Stimulated activated CD4-positive, alpha-beta T cell treated with anti-CD3 and anti-CD28 coated beads, Interleukin-1b, Interleukin-23, amount 100 ng/mL, for 4 hours (primary cell): ENCODE measurements around the gene STKLD1.
"Not testable (repeated sequence)": the region's sequence is repeated elsewhere in the genome, so short reads cannot be mapped to it uniquely, and the experiment has no call there.

Experiments used
- DNase-seq, 2 donors: peaks; one replicate each; pipeline ENCODE4 v3.0.0-alpha.2; 2020; ENCODE audit warnings: low read depth in 2 of 2

STKLD1 gene

GRCh38 chr9:133362359-133363044 is 13.7 kb upstream of the STKLD1 start:
- no peak for DNase-seq

- no peak for DNase-seq
These were observed 9.7 kb upstream of the STKLD1 start for GRCh38 chr9:133366435-133366834.

DNA sequence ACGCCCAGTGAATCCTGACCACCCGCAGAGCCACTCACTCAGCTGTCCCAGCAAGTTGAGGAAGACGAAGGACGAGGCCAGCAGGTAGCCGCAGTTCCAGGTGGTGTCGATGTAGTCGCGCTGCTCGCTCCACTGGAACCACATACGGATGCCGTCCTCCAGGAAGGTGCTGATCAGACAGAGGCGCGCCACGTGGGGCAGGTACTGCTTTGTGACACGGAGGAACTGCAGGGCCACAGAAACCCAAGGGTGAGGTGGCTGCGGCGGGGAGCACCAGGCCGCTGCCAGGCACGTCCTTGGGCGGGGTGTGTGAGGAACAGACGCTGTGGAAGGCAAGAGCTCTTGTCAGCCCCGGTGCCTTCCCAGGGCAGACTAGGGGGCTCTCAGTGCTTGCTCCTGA is 8.9 kb upstream of the STKLD1 start:
- no peak for DNase-seq

DNA sequence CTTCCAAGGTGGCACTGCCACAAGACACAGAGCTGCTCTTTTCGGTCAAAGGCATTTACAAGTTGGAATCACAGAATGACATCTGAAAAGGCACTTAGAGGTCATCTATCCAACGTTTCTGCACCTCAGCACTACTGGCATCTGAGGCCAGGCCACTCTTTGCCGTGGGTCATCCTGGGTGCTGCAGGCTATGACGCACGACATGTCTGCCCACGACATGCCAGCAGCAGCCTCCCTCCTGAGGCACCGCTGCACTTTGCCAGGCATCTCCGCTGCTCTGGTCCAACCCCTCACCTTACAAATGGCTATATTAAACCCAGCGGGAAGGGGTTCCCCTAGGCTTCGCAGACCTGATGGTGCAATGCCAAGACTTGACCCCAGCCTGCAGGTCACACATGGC is 8.4 kb upstream of the STKLD1 start:
- DNase-seq = no peak

DNA sequence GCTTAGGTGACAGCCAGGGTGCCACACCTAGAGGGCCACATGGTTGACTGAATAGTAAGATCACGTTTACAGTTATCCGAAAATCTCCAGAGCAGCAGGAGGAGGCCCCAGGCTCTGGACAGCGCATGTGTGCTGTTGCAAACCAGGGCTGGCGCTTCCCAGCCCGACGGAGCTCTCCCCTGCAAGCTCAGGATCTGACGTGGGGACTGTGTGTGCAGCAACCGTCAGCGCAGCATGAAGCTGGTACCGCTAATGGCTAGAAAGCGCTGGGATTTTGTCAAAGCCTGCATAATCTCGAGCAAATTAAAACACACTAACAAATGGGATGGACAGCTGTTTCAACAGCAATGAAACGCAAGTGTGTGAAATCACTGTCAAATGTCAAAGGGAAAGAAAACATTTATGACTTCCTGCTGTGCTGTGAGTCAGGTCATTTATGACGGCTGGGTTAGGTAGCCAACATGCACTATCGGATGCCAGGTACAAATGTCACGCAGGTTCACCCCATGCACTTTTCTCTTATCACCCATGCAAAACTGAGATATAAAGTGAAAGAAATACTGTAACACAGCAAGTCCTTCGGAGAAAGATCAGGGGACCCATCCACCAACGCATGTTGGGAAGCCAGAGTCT is 7.8 kb upstream of the STKLD1 start:
- no peak for DNase-seq

DNA sequence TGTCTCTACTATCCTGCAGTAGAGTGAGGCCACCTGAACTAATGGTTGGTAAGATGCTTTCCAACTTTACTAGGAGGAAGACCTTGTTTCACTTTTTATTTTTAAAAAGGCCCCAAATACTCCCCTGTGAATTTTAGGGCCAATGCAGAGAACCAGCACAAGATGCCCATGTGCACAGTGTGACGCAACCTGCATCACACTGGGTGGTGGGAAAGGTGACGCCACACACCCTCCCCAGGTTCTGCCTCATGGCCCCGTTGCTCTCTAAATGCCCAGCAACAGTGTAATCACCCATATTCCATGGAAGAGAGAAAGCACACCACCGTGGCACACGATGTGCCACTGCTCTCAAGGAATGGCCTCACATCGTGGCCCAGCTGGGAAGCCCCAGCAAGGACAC is 6.7 kb upstream of the STKLD1 start:
- DNase-seq = no peak

DNA sequence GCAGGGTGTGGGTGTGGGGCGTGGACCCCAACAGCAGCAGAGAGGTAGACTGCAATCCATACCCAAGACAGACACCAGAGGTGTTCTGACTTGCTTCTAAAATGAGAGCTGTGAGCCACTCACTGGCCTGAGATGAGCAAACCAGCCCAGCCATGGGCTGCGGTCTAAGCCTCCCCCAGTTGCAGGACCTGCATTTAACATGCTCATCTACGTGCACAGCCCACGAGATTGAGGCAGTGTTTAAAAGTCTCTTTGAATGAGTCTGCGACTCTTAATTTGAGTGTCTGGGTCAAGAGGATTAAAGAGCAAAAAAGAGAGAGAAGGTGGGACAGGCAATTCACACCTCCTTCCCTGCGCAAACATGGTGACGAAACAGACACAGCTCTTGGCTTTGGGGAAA is 6.2 kb upstream of the STKLD1 start:
- DNase-seq = no peak

GRCh38 chr9:133370685-133371084 is 5.5 kb upstream of the STKLD1 start:
- DNase-seq = no peak

DNA sequence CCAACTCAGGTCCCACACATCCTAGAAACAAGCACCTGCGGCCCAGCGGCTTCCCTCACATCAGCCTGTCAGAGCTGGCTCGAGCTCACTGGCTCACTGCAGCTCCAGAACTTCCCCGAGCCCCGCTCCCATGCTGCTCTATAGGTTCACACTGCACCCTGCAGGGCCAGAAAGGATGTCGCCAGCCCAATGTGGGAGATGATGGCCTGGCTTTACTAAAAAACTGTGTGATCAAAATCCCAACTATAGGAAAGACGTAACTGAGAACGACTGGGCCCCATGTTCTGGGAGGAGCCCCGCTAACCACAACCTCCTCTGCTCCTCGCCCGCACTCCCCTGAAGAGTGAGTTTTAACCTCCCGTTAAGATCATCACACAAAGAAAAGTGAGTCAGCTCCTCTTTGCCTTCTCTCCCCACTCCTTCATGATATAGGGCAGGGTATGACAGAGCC is 4.9 kb upstream of the STKLD1 start:
- peak; percentile 53 to 54 for DNase-seq

DNA sequence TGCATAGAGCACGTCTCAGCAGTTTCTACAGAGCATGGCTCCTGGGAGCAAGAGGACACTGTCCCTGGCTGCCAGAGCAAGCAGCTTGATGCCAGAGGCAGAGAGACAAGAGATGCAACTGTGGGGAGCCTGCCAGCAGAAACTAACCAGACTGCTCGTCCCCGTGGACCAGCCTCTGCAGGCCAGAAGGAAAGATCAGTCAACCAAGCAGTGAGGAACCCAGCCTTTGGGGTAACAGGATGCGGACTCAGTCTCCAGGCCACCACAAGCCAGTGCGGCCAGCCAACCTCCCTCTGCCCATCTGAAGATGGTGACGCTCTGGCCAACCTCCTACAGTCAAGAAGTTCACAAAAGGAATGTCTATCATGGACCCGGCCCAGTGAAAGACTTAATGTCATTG is 4.0 kb upstream of the STKLD1 start:
- no peak for DNase-seq

DNA sequence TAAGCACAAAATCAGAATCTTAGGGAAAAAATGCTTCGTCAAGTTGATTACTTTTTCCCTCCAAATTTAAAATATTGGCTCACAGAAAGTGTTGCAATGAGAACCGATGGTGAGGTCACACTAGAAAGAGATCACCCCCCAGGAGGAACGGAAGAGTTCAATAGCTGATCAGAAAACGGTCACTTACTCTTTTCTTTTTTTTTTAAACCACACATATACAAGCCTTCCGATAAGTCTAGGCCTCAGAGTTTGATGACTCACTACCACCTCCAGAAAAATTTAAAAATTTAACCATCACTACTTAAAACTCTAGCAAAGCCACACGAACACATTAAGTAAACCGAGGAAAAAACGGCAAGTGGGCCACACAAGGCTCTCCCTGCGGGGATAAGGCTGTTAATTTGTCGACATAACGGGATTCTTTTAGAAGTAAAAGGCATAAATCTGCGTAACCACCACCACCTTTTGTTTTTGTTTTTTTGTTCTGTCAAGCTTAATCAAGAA is 1.5 kb upstream of the STKLD1 start:
- DNase-seq = no peak

DNA sequence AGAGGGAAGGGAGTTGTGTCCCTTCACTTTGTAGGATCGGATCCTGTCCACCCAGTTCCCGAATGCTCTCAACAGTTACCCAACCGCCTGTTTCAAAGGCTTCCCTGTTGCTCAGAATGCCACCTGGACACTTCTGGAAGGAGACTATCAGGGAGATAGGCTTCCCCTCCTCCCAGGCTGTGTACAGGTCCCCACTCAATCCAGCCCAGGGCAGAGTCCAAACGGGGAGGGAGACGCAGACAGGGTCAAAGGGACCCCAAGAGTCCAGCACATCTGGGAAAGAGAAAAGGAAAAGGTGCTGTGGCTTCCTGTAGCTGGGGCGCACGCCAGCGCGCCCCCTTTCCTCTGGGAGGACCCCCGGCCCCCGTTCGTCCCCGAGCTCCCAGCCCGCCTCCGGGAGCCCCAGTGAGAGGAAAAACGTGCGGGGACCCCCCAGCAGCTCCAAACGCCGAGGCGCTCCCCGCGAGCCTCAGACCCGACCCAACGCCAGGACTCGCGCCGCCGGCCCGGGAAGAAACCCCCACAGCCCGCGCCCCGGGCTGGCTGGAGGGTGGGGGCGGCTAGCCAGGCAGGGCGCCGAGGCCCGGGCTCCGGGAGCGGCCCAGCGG is 946 bp upstream of the STKLD1 start:
- DNase-seq = no peak

GRCh38 chr9:133377280-133377679 is 1.1 kb downstream of the STKLD1 start:
- not testable (repeated sequence) for DNase-seq

GRCh38 chr9:133377721-133378216 is 1.6 kb downstream of the STKLD1 start:
- no peak for DNase-seq

- DNase-seq = no peak
These were observed 2.3 kb downstream of the STKLD1 start for GRCh38 chr9:133378408-133378962.

- DNase-seq = no peak
These were observed 3.3 kb downstream of the STKLD1 start for GRCh38 chr9:133379153-133380086.

- DNase-seq = no peak
These were observed 4.6 kb downstream of the STKLD1 start for GRCh38 chr9:133380734-133381133.

- no peak for DNase-seq
These were observed 6.5 kb downstream of the STKLD1 start for GRCh38 chr9:133382507-133383141.

GRCh38 chr9:133383438-133383837 is 7.3 kb downstream of the STKLD1 start:
- no peak for DNase-seq

- no peak for DNase-seq
These were observed 8.7 kb downstream of the STKLD1 start for GRCh38 chr9:133384736-133385321.

GRCh38 chr9:133385452-133385851 is 9.3 kb downstream of the STKLD1 start:
- no peak for DNase-seq
